ENCODE measurements around the gene RNF17. TPM values are rescaled to one million over a fixed set of nuclear protein-coding genes. Genes with fewer than 3 reads are reported as not detected.
"Not testable (repeated sequence)": the region's sequence is repeated elsewhere in the genome, so short reads cannot be mapped to it uniquely, and the experiment has no call there.

Gene RNF17
- total and polyA plus RNA-seq, 4 donors, result 0.06 to 0.44 (median 0.18) TPM

- H3K4me1 ChIP-seq (ENCODE audit: control insufficient read depth, insufficient read depth, low read length), result no peaks in the 10 kb centered on the region
- H3K4me3 ChIP-seq (ENCODE audit: low read depth, low read length), result no peak overlapping the region
- H3K27ac ChIP-seq (ENCODE audit: low read depth, low read length), result no peak overlapping the region
- no peaks in the 10 kb centered on the region for H3K36me3 ChIP-seq (ENCODE audit: control insufficient read depth, insufficient read depth, low read length)
- no peak for DNase-seq (ENCODE audit: low read depth in 4 of 6, low spot score in 6 of 6)
- no peaks in the 10 kb centered on the region for H3K27me3 ChIP-seq (ENCODE audit: control insufficient read depth, insufficient read depth, low read length)
- no peaks in the 10 kb centered on the region for H3K9me3 ChIP-seq (ENCODE audit: control insufficient read depth, insufficient read depth, low read length)
- WGBS (ENCODE audit: insufficient coverage), result 90% methylated on average over 3 of the region's 5 CpGs
Observed at GRCh38 chr13:24725379-24725778, 38.6 kb upstream of the RNF17 start.

- no peaks in the 10 kb centered on the region for H3K27me3 ChIP-seq (ENCODE audit: control insufficient read depth, insufficient read depth, low read length)
- no peaks in the 10 kb centered on the region for H3K9me3 ChIP-seq (ENCODE audit: control insufficient read depth, insufficient read depth, low read length)
- H3K27ac ChIP-seq (ENCODE audit: low read depth, low read length), result no peak overlapping the region
- no peak overlapping the region for H3K4me3 ChIP-seq (ENCODE audit: low read depth, low read length)
- no peaks in the 10 kb centered on the region for H3K36me3 ChIP-seq (ENCODE audit: control insufficient read depth, insufficient read depth, low read length)
- DNase-seq (ENCODE audit: low read depth in 4 of 6, low spot score in 6 of 6), result peak in 5 of 6 donors; percentile 49 to 92 (median 54)
- H3K4me1 ChIP-seq (ENCODE audit: control insufficient read depth, insufficient read depth, low read length), result no peaks in the 10 kb centered on the region
- 32% methylated on average over 4 of the region's 24 CpGs for WGBS (ENCODE audit: insufficient coverage)
Observed at GRCh38 chr13:24727731-24728601, 36.0 kb upstream of the RNF17 start.

- H3K9me3 ChIP-seq (ENCODE audit: control insufficient read depth, insufficient read depth, low read length); H3K36me3 ChIP-seq (ENCODE audit: control insufficient read depth, insufficient read depth, low read length); H3K27me3 ChIP-seq (ENCODE audit: control insufficient read depth, insufficient read depth, low read length); H3K4me1 ChIP-seq (ENCODE audit: control insufficient read depth, insufficient read depth, low read length); H3K27ac ChIP-seq (ENCODE audit: low read depth, low read length); DNase-seq (ENCODE audit: low read depth in 4 of 6, low spot score in 6 of 6); H3K4me3 ChIP-seq (ENCODE audit: low read depth, low read length): not testable (repeated sequence)
- WGBS (ENCODE audit: insufficient coverage), result 100% methylated on average over 2 of the region's 4 CpGs
Observed at GRCh38 chr13:24730873-24731567, 32.9 kb upstream of the RNF17 start.

GRCh38 chr13:24734950-24735349 lies 29.0 kb upstream of the RNF17 start:
- WGBS (ENCODE audit: insufficient coverage), result no CpG with 5 or more reads among the region's 4 CpGs
- DNase-seq (ENCODE audit: low read depth in 4 of 6, low spot score in 6 of 6), result no peak

DNA sequence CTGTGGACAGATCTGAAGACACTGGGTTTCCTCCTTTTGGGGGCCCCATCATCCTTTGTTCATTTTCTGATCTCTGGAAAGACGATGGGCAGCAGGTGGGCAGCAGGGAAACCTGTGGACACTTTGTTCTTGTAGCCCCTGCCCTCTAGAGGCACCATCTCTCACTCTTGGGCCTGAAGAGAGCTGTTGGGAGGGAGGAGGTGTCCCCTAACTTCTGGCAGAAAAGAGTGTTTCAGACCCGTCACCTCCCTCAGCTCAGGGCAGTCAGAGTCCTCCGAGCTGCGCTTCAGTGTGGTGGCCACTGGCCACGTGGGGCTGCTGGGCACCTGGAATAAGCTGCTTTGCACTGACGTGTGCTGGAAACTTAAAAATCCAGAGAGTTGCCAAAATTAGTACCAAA lies 26.9 kb upstream of the RNF17 start:
- Histone ChIP-seq H3K36me3 (ENCODE audit: control insufficient read depth, insufficient read depth, low read length) (no peaks in the 10 kb centered on the region), H3K4me3 (ENCODE audit: low read depth, low read length) (no peak overlapping the region), H3K27ac (ENCODE audit: low read depth, low read length) (no peak overlapping the region), H3K4me1 (ENCODE audit: control insufficient read depth, insufficient read depth, low read length) (no peaks in the 10 kb centered on the region), H3K9me3 (ENCODE audit: control insufficient read depth, insufficient read depth, low read length) (no peaks in the 10 kb centered on the region), H3K27me3 (ENCODE audit: control insufficient read depth, insufficient read depth, low read length) (no peaks in the 10 kb centered on the region)
- 67% methylated on average over 5 of the region's 6 CpGs for WGBS (ENCODE audit: insufficient coverage)
- DNase-seq (ENCODE audit: low read depth in 4 of 6, low spot score in 6 of 6), result no peak

More at GRCh38 chr13:24734950-24735349, 29.0 kb upstream of the RNF17 start:
- Histone ChIP-seq H3K27me3 (ENCODE audit: control insufficient read depth, insufficient read depth, low read length) (no peaks in the 10 kb centered on the region), H3K4me3 (ENCODE audit: low read depth, low read length) (no peak overlapping the region), H3K4me1 (ENCODE audit: control insufficient read depth, insufficient read depth, low read length) (no peaks in the 10 kb centered on the region), H3K27ac (ENCODE audit: low read depth, low read length) (no peak overlapping the region), H3K36me3 (ENCODE audit: control insufficient read depth, insufficient read depth, low read length) (no peaks in the 10 kb centered on the region), H3K9me3 (ENCODE audit: control insufficient read depth, insufficient read depth, low read length) (no peaks in the 10 kb centered on the region)

GRCh38 chr13:24738366-24738847 lies 25.6 kb upstream of the RNF17 start:
- 85% methylated on average over 5 of the region's 5 CpGs for WGBS (ENCODE audit: insufficient coverage)
- no peak overlapping the region for H3K27ac ChIP-seq (ENCODE audit: low read depth, low read length)
- H3K36me3 ChIP-seq (ENCODE audit: control insufficient read depth, insufficient read depth, low read length), result no peaks in the 10 kb centered on the region
- H3K27me3 ChIP-seq (ENCODE audit: control insufficient read depth, insufficient read depth, low read length), result peaks cover 2% of the 10 kb centered on the region
- DNase-seq (ENCODE audit: low read depth in 4 of 6, low spot score in 6 of 6), result no peak
- H3K4me3 ChIP-seq (ENCODE audit: low read depth, low read length), result no peak overlapping the region
- no peaks in the 10 kb centered on the region for H3K9me3 ChIP-seq (ENCODE audit: control insufficient read depth, insufficient read depth, low read length)
- H3K4me1 ChIP-seq (ENCODE audit: control insufficient read depth, insufficient read depth, low read length), result no peaks in the 10 kb centered on the region

- no peak overlapping the region for H3K4me3 ChIP-seq (ENCODE audit: low read depth, low read length)
- no peak for DNase-seq (ENCODE audit: low read depth in 4 of 6, low spot score in 6 of 6)
- H3K27ac ChIP-seq (ENCODE audit: low read depth, low read length), result no peak overlapping the region
- WGBS (ENCODE audit: insufficient coverage), result 94% methylated on average over 10 of the region's 12 CpGs
- no peaks in the 10 kb centered on the region for H3K36me3 ChIP-seq (ENCODE audit: control insufficient read depth, insufficient read depth, low read length)
- H3K9me3 ChIP-seq (ENCODE audit: control insufficient read depth, insufficient read depth, low read length), result no peaks in the 10 kb centered on the region
- peaks cover 16% of the 10 kb centered on the region for H3K27me3 ChIP-seq (ENCODE audit: control insufficient read depth, insufficient read depth, low read length)
- no peaks in the 10 kb centered on the region for H3K4me1 ChIP-seq (ENCODE audit: control insufficient read depth, insufficient read depth, low read length)
Observed at GRCh38 chr13:24740014-24740890, 23.7 kb upstream of the RNF17 start.

- H3K27me3 ChIP-seq (ENCODE audit: control insufficient read depth, insufficient read depth, low read length), result peaks cover 23% of the 10 kb centered on the region
- H3K9me3 ChIP-seq (ENCODE audit: control insufficient read depth, insufficient read depth, low read length), result no peaks in the 10 kb centered on the region
- H3K4me3 ChIP-seq (ENCODE audit: low read depth, low read length), result no peak overlapping the region
- no peak overlapping the region for H3K27ac ChIP-seq (ENCODE audit: low read depth, low read length)
- peaks cover 1% of the 10 kb centered on the region for H3K4me1 ChIP-seq (ENCODE audit: control insufficient read depth, insufficient read depth, low read length)
- no peaks in the 10 kb centered on the region for H3K36me3 ChIP-seq (ENCODE audit: control insufficient read depth, insufficient read depth, low read length)
- 84% methylated on average over 7 of the region's 11 CpGs for WGBS (ENCODE audit: insufficient coverage)
- DNase-seq (ENCODE audit: low read depth in 4 of 6, low spot score in 6 of 6), result no peak
Observed at GRCh38 chr13:24741016-24741662, 22.8 kb upstream of the RNF17 start.

DNA sequence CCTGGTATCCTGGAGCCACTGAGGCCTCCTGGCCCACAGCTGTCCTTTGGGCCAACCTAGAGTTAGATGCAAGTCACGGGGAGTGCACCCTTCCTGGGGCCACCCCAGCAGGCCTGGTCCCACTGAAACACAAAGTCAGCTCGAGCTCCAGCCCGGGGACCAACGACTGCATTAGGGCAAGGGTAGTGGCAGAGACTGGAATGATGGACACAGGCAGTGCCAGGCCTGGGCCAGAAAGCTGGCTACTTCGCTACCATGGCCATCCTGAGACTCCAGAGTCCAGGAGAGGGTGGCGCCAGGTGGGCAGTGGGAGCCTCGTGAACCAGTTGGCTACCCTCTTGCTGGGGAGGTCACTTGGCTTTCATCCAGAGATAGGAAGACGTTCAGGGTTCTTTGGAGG lies 22.2 kb upstream of the RNF17 start:
- Histone ChIP-seq H3K27me3 (ENCODE audit: control insufficient read depth, insufficient read depth, low read length) (peaks cover 30% of the 10 kb centered on the region), H3K27ac (ENCODE audit: low read depth, low read length) (no peak overlapping the region), H3K36me3 (ENCODE audit: control insufficient read depth, insufficient read depth, low read length) (no peaks in the 10 kb centered on the region), H3K9me3 (ENCODE audit: control insufficient read depth, insufficient read depth, low read length) (no peaks in the 10 kb centered on the region), H3K4me1 (ENCODE audit: control insufficient read depth, insufficient read depth, low read length) (peaks cover 8% of the 10 kb centered on the region), H3K4me3 (ENCODE audit: low read depth, low read length) (no peak overlapping the region)
- WGBS (ENCODE audit: insufficient coverage), result 68% methylated on average over 8 of the region's 8 CpGs
- no peak for DNase-seq (ENCODE audit: low read depth in 4 of 6, low spot score in 6 of 6)
